Ishikawa (cell line): ENCODE data around the gene UAP1L1.

Experiments
- CEBPB ChIP-seq: IDR thresholded peaks from 2 replicates; pipeline ENCODE4 v1.6.1; 2012
- CREB1 ChIP-seq: IDR thresholded peaks from 2 replicates; pipeline ENCODE4 v1.6.1; 2012; ENCODE audit warnings: low read depth
- EGR1 ChIP-seq: IDR thresholded peaks from 2 replicates; pipeline ENCODE4 v1.6.1; 2012
- EP300 ChIP-seq: IDR thresholded peaks from 2 replicates; pipeline ENCODE4 v1.6.1; 2012; ENCODE audit warnings: borderline replicate concordance
- FOXM1 ChIP-seq: IDR thresholded peaks from 2 replicates; pipeline ENCODE4 v1.6.1; 2012; ENCODE audit warnings: low read depth, borderline replicate concordance
- NFIC ChIP-seq: IDR thresholded peaks from 2 replicates; pipeline ENCODE4 v1.6.1; 2012
- RAD21 ChIP-seq: IDR thresholded peaks from 2 replicates; pipeline ENCODE4 v1.6.1; 2012; ENCODE audit warnings: low read depth
- REST ChIP-seq: IDR thresholded peaks from 2 replicates; pipeline ENCODE4 v1.6.1; 2012; ENCODE audit warnings: low read depth, mild to moderate bottlenecking
- TAF1 ChIP-seq: IDR thresholded peaks from 2 replicates; pipeline ENCODE4 v1.6.1; 2012; ENCODE audit warnings: low read depth, mild to moderate bottlenecking
- TEAD4 ChIP-seq: IDR thresholded peaks from 2 replicates; pipeline ENCODE4 v1.6.1; 2012
- USF1 ChIP-seq: IDR thresholded peaks from 2 replicates; pipeline ENCODE4 v1.6.1; 2012
- YY1 ChIP-seq: IDR thresholded peaks from 2 replicates; pipeline ENCODE4 v1.6.1; 2012; ENCODE audit warnings: low read depth
- ZBTB7A ChIP-seq: IDR thresholded peaks from 2 replicates; pipeline ENCODE4 v1.6.1; 2012; ENCODE audit warnings: low read depth
- TF ChIP-seq, protein P1 (sequence below): IDR thresholded peaks from 2 replicates; pipeline ENCODE4 v1.6.1; 2012

DNA sequence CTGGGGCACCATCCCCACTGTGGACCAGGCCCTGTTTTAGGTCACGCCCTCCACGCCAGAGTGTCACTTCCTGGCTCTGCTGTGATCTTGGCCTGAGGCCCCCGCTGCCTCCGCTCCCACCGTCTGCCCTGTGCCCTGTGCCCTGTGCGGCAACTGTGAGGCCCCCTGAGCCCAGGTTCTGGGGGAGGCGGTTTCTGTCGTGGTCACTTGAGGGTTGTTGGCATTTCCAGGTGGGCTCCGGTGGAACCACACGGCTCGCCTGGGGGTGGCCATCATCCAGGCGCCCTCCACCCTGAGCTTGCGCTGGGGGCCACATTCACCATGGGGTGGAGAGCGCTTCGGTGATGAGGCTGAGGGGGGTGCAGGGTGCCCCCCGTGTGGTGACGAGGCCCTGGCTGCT lies 30.7 kb downstream of the UAP1L1 start:
- no peak for TF ChIP-seq RAD21
- no peak for TF ChIP-seq REST
- TF ChIP-seq, protein P1, sequence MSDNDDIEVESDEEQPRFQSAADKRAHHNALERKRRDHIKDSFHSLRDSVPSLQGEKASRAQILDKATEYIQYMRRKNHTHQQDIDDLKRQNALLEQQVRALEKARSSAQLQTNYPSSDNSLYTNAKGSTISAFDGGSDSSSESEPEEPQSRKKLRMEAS: no peak
- no peak for TF ChIP-seq CEBPB
- no peak for TF ChIP-seq TAF1
- TF ChIP-seq ZBTB7A: no peak
- no peak for TF ChIP-seq EP300
- no peak for TF ChIP-seq FOXM1
- TF ChIP-seq YY1: no peak
- no peak for TF ChIP-seq USF1
- no peak for TF ChIP-seq EGR1
- TF ChIP-seq CREB1: no peak
- TF ChIP-seq TEAD4: no peak
- no peak for TF ChIP-seq NFIC
